ENCODE results near the gene ELK3. TPM values are rescaled to one million over a fixed set of nuclear protein-coding genes. Genes with fewer than 3 reads are reported as not detected.

ELK3 gene
- total and polyA plus RNA-seq, 4 donors, result 9.1 to 68.5 (median 40.3) TPM

DNA sequence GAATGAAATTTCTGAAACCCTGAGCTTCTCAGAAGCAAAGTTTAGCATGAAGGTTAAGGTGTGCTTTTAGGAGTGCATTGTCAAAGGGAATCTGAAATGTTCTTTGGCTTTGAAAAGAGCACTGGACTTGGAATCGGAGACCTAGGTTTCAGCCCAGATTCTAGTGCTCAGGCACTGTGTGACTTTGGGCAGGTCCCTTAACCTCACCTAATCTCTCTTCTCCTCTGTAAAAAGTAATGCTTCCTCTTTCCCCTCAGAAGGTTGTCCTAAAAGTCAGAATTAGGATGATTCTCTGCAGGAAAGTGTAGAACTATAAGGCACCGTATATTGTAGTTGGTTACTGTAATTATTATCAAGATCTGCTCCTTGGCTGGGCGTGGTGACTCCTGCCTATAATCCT lies 38.0 kb upstream of the ELK3 start:
- TF ChIP-seq, protein P1, sequence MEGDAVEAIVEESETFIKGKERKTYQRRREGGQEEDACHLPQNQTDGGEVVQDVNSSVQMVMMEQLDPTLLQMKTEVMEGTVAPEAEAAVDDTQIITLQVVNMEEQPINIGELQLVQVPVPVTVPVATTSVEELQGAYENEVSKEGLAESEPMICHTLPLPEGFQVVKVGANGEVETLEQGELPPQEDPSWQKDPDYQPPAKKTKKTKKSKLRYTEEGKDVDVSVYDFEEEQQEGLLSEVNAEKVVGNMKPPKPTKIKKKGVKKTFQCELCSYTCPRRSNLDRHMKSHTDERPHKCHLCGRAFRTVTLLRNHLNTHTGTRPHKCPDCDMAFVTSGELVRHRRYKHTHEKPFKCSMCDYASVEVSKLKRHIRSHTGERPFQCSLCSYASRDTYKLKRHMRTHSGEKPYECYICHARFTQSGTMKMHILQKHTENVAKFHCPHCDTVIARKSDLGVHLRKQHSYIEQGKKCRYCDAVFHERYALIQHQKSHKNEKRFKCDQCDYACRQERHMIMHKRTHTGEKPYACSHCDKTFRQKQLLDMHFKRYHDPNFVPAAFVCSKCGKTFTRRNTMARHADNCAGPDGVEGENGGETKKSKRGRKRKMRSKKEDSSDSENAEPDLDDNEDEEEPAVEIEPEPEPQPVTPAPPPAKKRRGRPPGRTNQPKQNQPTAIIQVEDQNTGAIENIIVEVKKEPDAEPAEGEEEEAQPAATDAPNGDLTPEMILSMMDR (IDR thresholded peaks at IDR 0.05; ENCODE audit: control extremely low read depth, extremely low read depth), result no peak
- Histone ChIP-seq H3K27me3 (ENCODE audit: control insufficient read depth in 3 of 3, insufficient read depth in 3 of 3, low read length in 2 of 3) (no peaks in the 10 kb centered on the region), H3K4me3 (no peak overlapping the region), H3K9ac (ENCODE audit: insufficient read depth in 1 of 2, low read length in 2 of 2) (no peak overlapping the region), H3K27ac (ENCODE audit: low read depth in 1 of 2, low read length in 1 of 2) (no peak overlapping the region), H3K4me1 (ENCODE audit: control insufficient read depth in 5 of 5, insufficient read depth in 5 of 5, low read length in 5 of 5) (no peaks in the 10 kb centered on the region), H3K9me3 (ENCODE audit: control insufficient read depth in 4 of 4, insufficient read depth in 3 of 4, low read length in 3 of 4) (no peaks in the 10 kb centered on the region), H3K36me3 (ENCODE audit: control insufficient read depth in 4 of 4, insufficient read depth in 4 of 4, low read length in 4 of 4) (no peaks in the 10 kb centered on the region)
- DNase-seq (no peak), ATAC-seq (ENCODE audit: insufficient read depth, low FRiP score) (no peak)
- 95 to 99% methylated on average over 3 of the region's 3 CpGs for WGBS, 2 donors

DNA sequence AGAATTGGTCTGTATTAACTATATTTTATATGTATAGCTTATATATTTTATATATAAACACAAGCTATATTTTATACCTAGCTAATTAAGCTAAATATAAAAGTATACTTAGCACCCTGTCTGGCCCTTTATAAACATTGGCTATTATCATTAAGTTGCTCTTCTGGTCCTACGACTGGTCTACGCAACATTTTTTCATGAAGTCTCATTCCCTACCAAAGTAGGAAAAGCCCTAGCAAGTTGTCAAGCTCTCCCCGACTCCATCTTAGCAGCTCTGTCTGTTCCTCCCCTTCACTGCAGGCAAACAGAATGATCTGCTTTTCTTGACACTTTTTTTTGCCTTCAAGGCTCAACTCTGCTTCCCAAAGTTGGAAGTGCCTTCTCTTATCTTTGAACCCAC lies 36.7 kb upstream of the ELK3 start:
- TF ChIP-seq, protein P1 (IDR thresholded peaks at IDR 0.05; ENCODE audit: control extremely low read depth, extremely low read depth), result no peak
- 84 to 90% methylated on average over 3 of the region's 3 CpGs for WGBS, 2 donors
- DNase-seq (no peak), ATAC-seq (ENCODE audit: insufficient read depth, low FRiP score) (no peak)
- Histone ChIP-seq H3K36me3 (ENCODE audit: control insufficient read depth in 4 of 4, insufficient read depth in 4 of 4, low read length in 4 of 4) (no peaks in the 10 kb centered on the region), H3K27me3 (ENCODE audit: control insufficient read depth in 3 of 3, insufficient read depth in 3 of 3, low read length in 2 of 3) (no peaks in the 10 kb centered on the region), H3K4me3 (no peak overlapping the region), H3K4me1 (ENCODE audit: control insufficient read depth in 5 of 5, insufficient read depth in 5 of 5, low read length in 5 of 5) (no peaks in the 10 kb centered on the region), H3K27ac (ENCODE audit: low read depth in 1 of 2, low read length in 1 of 2) (no peak overlapping the region), H3K9ac (ENCODE audit: insufficient read depth in 1 of 2, low read length in 2 of 2) (no peak overlapping the region), H3K9me3 (ENCODE audit: control insufficient read depth in 4 of 4, insufficient read depth in 3 of 4, low read length in 3 of 4) (no peaks in the 10 kb centered on the region)

DNA sequence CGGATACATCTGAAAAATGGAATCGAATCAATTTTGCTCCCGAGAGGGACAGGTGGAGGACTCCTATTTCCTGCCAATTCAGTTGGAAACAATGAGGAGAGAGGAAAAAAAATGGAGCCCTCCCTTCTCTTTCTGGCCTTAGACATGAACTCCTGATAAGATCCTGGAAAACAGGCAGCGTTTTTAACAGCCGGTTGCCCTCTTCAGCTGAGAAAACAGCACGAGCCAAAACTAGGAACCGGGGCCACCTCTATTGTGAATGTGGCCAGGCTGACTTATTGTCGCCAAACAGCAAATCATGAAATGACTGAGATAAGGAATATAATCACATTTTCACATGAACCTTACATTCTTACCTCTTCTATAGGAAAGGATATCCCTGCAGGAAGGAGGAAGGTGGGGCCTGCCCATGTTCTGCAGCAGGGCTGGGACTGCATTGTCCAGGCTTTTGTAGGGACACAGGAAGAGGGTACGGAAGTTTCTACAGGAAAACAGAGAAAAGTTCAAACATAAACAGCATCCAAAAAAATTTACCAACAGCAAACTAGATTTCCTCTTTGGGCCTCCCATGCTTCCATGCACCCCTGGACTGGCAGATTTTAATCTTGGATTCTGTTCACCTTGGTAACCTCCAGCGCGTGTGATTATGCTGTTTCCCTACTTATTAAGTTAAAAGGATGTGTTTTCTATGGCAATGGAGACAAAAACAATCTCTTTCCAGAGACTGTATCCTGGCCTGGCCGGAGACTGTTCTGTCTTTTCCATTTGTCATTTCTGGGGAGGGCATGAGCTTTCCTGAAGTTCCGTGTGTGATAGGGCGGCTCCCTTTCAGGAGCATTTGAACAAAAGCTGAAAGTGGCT lies 29.0 kb upstream of the ELK3 start:
- no peak overlapping the region for H3K4me3 ChIP-seq

More for the DNA sequence above, 29.0 kb upstream of the ELK3 start:
- peaks cover 0 to 4% (median 0%) of the 10 kb centered on the region in 4 donors for H3K9me3 ChIP-seq (ENCODE audit: control insufficient read depth in 4 of 4, insufficient read depth in 3 of 4, low read length in 3 of 4)
- H3K27ac ChIP-seq (ENCODE audit: low read depth in 1 of 2, low read length in 1 of 2), result peak overlapping the region; percentile 42 to 83
- peaks cover 0 to 8% (median 0%) of the 10 kb centered on the region in 5 donors for H3K4me1 ChIP-seq (ENCODE audit: control insufficient read depth in 5 of 5, insufficient read depth in 5 of 5, low read length in 5 of 5)
- TF ChIP-seq, protein P1 (IDR thresholded peaks at IDR 0.05; ENCODE audit: control extremely low read depth, extremely low read depth), result no peak
- no peaks in the 10 kb centered on the region for H3K36me3 ChIP-seq (ENCODE audit: control insufficient read depth in 4 of 4, insufficient read depth in 4 of 4, low read length in 4 of 4)
- DNase-seq, result peak; percentile 21 to 49 (median 47)
- WGBS, 2 donors, result 65 to 82% methylated on average over 14 of the region's 14 CpGs
- H3K9ac ChIP-seq (ENCODE audit: insufficient read depth in 1 of 2, low read length in 2 of 2), result no peak overlapping the region
- no peaks in the 10 kb centered on the region for H3K27me3 ChIP-seq (ENCODE audit: control insufficient read depth in 3 of 3, insufficient read depth in 3 of 3, low read length in 2 of 3)
- ATAC-seq (ENCODE audit: insufficient read depth, low FRiP score), result no peak
